HEK293 (cell line): ENCODE results near the gene PDE4D.

Source experiments
- CTCF ChIA-PET: fragments of 350-600 bp; formaldehyde crosslinking; extraction: SDS; loops from one replicate; lab custom pipeline; 2021; ENCODE audit warnings: antibody characterized with exemption; lab: Yijun Ruan, JAX
- POLR2A ChIA-PET: fragments of 300-600 bp; formaldehyde crosslinking; extraction: SDS; loops from one replicate; lab custom pipeline; 2020; ENCODE audit warnings: antibody characterized with exemption, inconsistent platforms; lab: Yijun Ruan, JAX
- H3K27ac ChIP-seq: fragments of 200-500 bp; sonication (Bioruptor generic); 2 replicates; pipeline ENCODE4 v1.5.1; 2014; ENCODE audit warnings: low read depth, low read length, control low read depth, inconsistent platforms; ENCODE audit errors: extremely low read depth
- H3K36me3 ChIP-seq, 2 experiments: fragments of 200-500 bp in 1 of 2; sonication (Bioruptor generic) in 1 of 2; 1 replicate in 1 of 2; 2 replicates in 1 of 2; pipeline ENCODE4 v1.5.1; 2014 to 2017; ENCODE audit warnings: inconsistent platforms in 2 of 2, low read length in 2 of 2; ENCODE audit not compliant: control insufficient read depth in 2 of 2, insufficient read depth in 1 of 2
- H3K4me1 ChIP-seq: fragments of 200-500 bp; sonication (Bioruptor generic); 2 replicates; pipeline ENCODE4 v1.5.1; 2014; ENCODE audit warnings: mild to moderate bottlenecking, low read length, inconsistent platforms; ENCODE audit not compliant: control insufficient read depth, insufficient read depth
- H3K4me3 ChIP-seq: 2 replicates; pipeline ENCODE4 v1.5.1; 2011; ENCODE audit warnings: low read depth, mild to moderate bottlenecking, control low read depth, low read length, moderate library complexity
- H3K9me3 ChIP-seq: fragments of 200-500 bp; sonication (Bioruptor generic); 2 replicates; pipeline ENCODE4 v1.5.1; 2014; ENCODE audit warnings: low read depth, low read length, inconsistent platforms; ENCODE audit not compliant: control insufficient read depth, insufficient read depth
- BCL6B ChIP-seq: fragments of 450-650 bp; formaldehyde crosslinking; IDR thresholded peaks from 2 replicates; pipeline ENCODE4 v1.5.1; 2017; ENCODE audit warnings: missing biosample characterization, missing genetic modification characterization
- GLIS2 ChIP-seq: fragments of 450-650 bp; formaldehyde crosslinking; IDR thresholded peaks from 2 replicates; pipeline ENCODE4 v1.5.1; 2016; ENCODE audit warnings: missing biosample characterization, missing genetic modification characterization
- IKZF3 ChIP-seq: fragments of 450-650 bp; IDR thresholded peaks from 2 replicates; pipeline ENCODE4 v1.5.0; 2018; ENCODE audit warnings: missing biosample characterization, mild to moderate bottlenecking, missing genetic modification characterization, moderate library complexity
- KLF8 ChIP-seq: fragments of 450-650 bp; formaldehyde crosslinking; IDR thresholded peaks from 2 replicates; pipeline ENCODE4 v1.5.1; 2016; ENCODE audit warnings: missing biosample characterization, missing genetic modification characterization
- PATZ1 ChIP-seq: fragments of 450-650 bp; formaldehyde crosslinking; IDR thresholded peaks from 2 replicates; pipeline ENCODE4 v1.5.1; 2016; ENCODE audit warnings: missing biosample characterization, missing genetic modification characterization
- PRDM2 ChIP-seq: fragments of 450-650 bp; formaldehyde crosslinking; IDR thresholded peaks from 2 replicates; pipeline ENCODE4 v1.5.1; 2016; ENCODE audit warnings: missing biosample characterization, missing genetic modification characterization, borderline replicate concordance
- TRIM28 ChIP-seq: IDR thresholded peaks from 2 replicates; pipeline ENCODE4 v1.6.1; 2011; ENCODE audit warnings: low read length, control low read depth, borderline replicate concordance
- ZNF133 ChIP-seq: fragments of 450-650 bp; formaldehyde crosslinking; IDR thresholded peaks from 2 replicates; pipeline ENCODE4 v1.5.1; 2016; ENCODE audit warnings: missing biosample characterization, missing genetic modification characterization
- ZNF223 ChIP-seq: fragments of 450-650 bp; formaldehyde crosslinking; IDR thresholded peaks from 2 replicates; pipeline ENCODE4 v1.5.1; 2016; ENCODE audit warnings: missing biosample characterization, missing genetic modification characterization
- ZNF266 ChIP-seq: fragments of 450-650 bp; formaldehyde crosslinking; IDR thresholded peaks from 2 replicates; pipeline ENCODE4 v1.5.1; 2016; ENCODE audit warnings: missing biosample characterization, missing genetic modification characterization, low read depth
- ZNF280D ChIP-seq: fragments of 450-650 bp; formaldehyde crosslinking; IDR thresholded peaks from 2 replicates; pipeline ENCODE4 v1.5.1; 2016; ENCODE audit warnings: missing biosample characterization, missing genetic modification characterization
- ZNF341 ChIP-seq: fragments of 450-650 bp; formaldehyde crosslinking; IDR thresholded peaks from 2 replicates; pipeline ENCODE4; 2016; ENCODE audit warnings: low read depth, missing biosample characterization, missing genetic modification characterization
- ZNF350 ChIP-seq: fragments of 450-650 bp; formaldehyde crosslinking; IDR thresholded peaks from 2 replicates; pipeline ENCODE4 v1.5.0; 2017; ENCODE audit warnings: missing biosample characterization, mild to moderate bottlenecking, missing genetic modification characterization
- ZNF521 ChIP-seq: fragments of 450-650 bp; formaldehyde crosslinking; IDR thresholded peaks from 2 replicates; pipeline ENCODE4 v1.5.1; 2017; ENCODE audit warnings: missing biosample characterization, mild to moderate bottlenecking, missing genetic modification characterization
- ZNF549 ChIP-seq: fragments of 450-650 bp; IDR thresholded peaks from 2 replicates; pipeline ENCODE4 v1.5.1; 2018; ENCODE audit warnings: missing biosample characterization, missing genetic modification characterization, mild to moderate bottlenecking, inconsistent platforms, moderate library complexity
- ZNF571 ChIP-seq: fragments of 450-650 bp; formaldehyde crosslinking; IDR thresholded peaks from 2 replicates; pipeline ENCODE4 v1.5.0; 2017; ENCODE audit warnings: missing biosample characterization, missing genetic modification characterization
- ZNF626 ChIP-seq: fragments of 450-650 bp; sonication (Bioruptor Pico); formaldehyde crosslinking; IDR thresholded peaks from 2 replicates; pipeline ENCODE4 v1.5.1; 2018; ENCODE audit warnings: missing biosample characterization, missing genetic modification characterization, inconsistent platforms
- ZNF692 ChIP-seq: fragments of 450-650 bp; formaldehyde crosslinking; IDR thresholded peaks from 2 replicates; pipeline ENCODE4 v1.5.1; 2016; ENCODE audit warnings: missing biosample characterization, missing genetic modification characterization
- ZNF704 ChIP-seq: fragments of 450-650 bp; formaldehyde crosslinking; IDR thresholded peaks from 2 replicates; pipeline ENCODE4 v1.5.1; 2016; ENCODE audit warnings: missing biosample characterization, missing genetic modification characterization
- ZSCAN5A ChIP-seq: fragments of 450-650 bp; formaldehyde crosslinking; IDR thresholded peaks from 2 replicates; pipeline ENCODE4 v1.5.1; 2016; ENCODE audit warnings: missing biosample characterization, missing genetic modification characterization

Gene PDE4D

GRCh38 chr5:59038798-59039295 is 854.7 kb downstream of the PDE4D start:
- peak overlapping the region; percentile 62; the same call in 1 of the 2 replicates for H3K27ac ChIP-seq
- H3K9me3 ChIP-seq: no peaks in the 10 kb centered on the region
- H3K4me1 ChIP-seq: peaks cover 23% of the 10 kb centered on the region
- peak overlapping the region; percentile 62 for H3K4me3 ChIP-seq
- no peaks in the 10 kb centered on the region for H3K36me3 ChIP-seq
- POLR2A ChIA-PET: no interaction called here
- CTCF ChIA-PET: interaction anchor here (0.6 to 0.9 kb wide), 4 partner anchors 22 to 168 kb away, joined by 3 read pairs; no protein-coding TSS in a partner anchor
- no peak for TF ChIP-seq ZNF692
- peak; percentile 15; the same call in 1 of the 2 replicates for TF ChIP-seq PATZ1 (tag by site-specific recombination)
- no peak for TF ChIP-seq ZNF549 (tag by site-specific recombination)
- TF ChIP-seq ZNF223 (tag by site-specific recombination): no peak
- TF ChIP-seq ZNF341: peak; percentile 65; the same call in 1 of the 2 replicates
- TF ChIP-seq GLIS2 (tag by site-specific recombination): no peak; the same call in 1 of the 2 replicates
- TF ChIP-seq KLF8: no peak
- TF ChIP-seq PRDM2 (tag by site-specific recombination): no peak
- no peak for TF ChIP-seq ZNF571 (tag by site-specific recombination)
- no peak for TF ChIP-seq ZNF704 (tag by site-specific recombination)
- TF ChIP-seq ZSCAN5A (tag by site-specific recombination): no peak
- no peak for TF ChIP-seq BCL6B
- TF ChIP-seq ZNF521 (tag by site-specific recombination): no peak
- TF ChIP-seq TRIM28: no peak
- no peak for TF ChIP-seq ZNF133 (tag by site-specific recombination)
- TF ChIP-seq ZNF266 (tag by site-specific recombination): no peak
- no peak for TF ChIP-seq IKZF3 (tag by site-specific recombination)
- TF ChIP-seq ZNF350 (tag by site-specific recombination): no peak
- TF ChIP-seq ZNF280D (tag by site-specific recombination): no peak
- no peak for TF ChIP-seq ZNF626
